GM21390 (cell line): Measurements from ENCODE around the gene PPTC7.
"Not testable (repeated sequence)": the region's sequence is repeated elsewhere in the genome, so short reads cannot be mapped to it uniquely, and the experiment has no call there.

Experiments used
- ATAC-seq: cut with Tn5 transposase; IDR thresholded peaks from one replicate; pipeline ENCODE4 v1.9.1; 2021; ENCODE audit not compliant: unreplicated experiment

Gene PPTC7

GRCh38 chr12:110587102-110587501 is 4.0 kb upstream of the PPTC7 start:
- ATAC-seq: not testable (repeated sequence)

- ATAC-seq: no peak
Measured at GRCh38 chr12:110585231-110585799, 2.2 kb upstream of the PPTC7 start.

GRCh38 chr12:110582276-110583136 is 612 bp downstream of the PPTC7 start:
- peak; percentile 38 for ATAC-seq

GRCh38 chr12:110581931-110582275 is 1.2 kb downstream of the PPTC7 start:
- no peak for ATAC-seq

GRCh38 chr12:110579535-110580253 is 3.4 kb downstream of the PPTC7 start:
- no peak for ATAC-seq

GRCh38 chr12:110578694-110579534 is 4.2 kb downstream of the PPTC7 start:
- ATAC-seq: no peak

- peak; percentile 29 for ATAC-seq
Measured at GRCh38 chr12:110577864-110578693, 5.0 kb downstream of the PPTC7 start.

- no peak for ATAC-seq
Measured at GRCh38 chr12:110576504-110576903, 6.6 kb downstream of the PPTC7 start.

- no peak for ATAC-seq
Measured at GRCh38 chr12:110575326-110575725, 7.8 kb downstream of the PPTC7 start.

- not testable (repeated sequence) for ATAC-seq
Measured at GRCh38 chr12:110574717-110575230, 8.3 kb downstream of the PPTC7 start.

GRCh38 chr12:110574044-110574443 is 9.1 kb downstream of the PPTC7 start:
- no peak for ATAC-seq

- ATAC-seq: not testable (repeated sequence)
Measured at GRCh38 chr12:110570798-110571197, 12.3 kb downstream of the PPTC7 start.

- ATAC-seq: not testable (repeated sequence)
Measured at GRCh38 chr12:110569838-110570237, 13.3 kb downstream of the PPTC7 start.

- no peak for ATAC-seq
Measured at GRCh38 chr12:110568752-110569151, 14.4 kb downstream of the PPTC7 start.

- no peak for ATAC-seq
Measured at GRCh38 chr12:110566993-110567392, 16.1 kb downstream of the PPTC7 start.

- ATAC-seq: no peak
Measured at GRCh38 chr12:110565894-110566871, 16.9 kb downstream of the PPTC7 start.

- no peak for ATAC-seq
Measured at GRCh38 chr12:110564471-110564991, 18.6 kb downstream of the PPTC7 start.

GRCh38 chr12:110563702-110564470 is 19.2 kb downstream of the PPTC7 start:
- ATAC-seq: no peak
